Measurements from ENCODE around the gene PTGDS. TPM values are rescaled to one million over a fixed set of nuclear protein-coding genes. Genes with fewer than 3 reads are reported as not detected.

Gene PTGDS
- total and polyA plus RNA-seq, 10 of the 15 experiments (the other 5 are each of a cell fraction or from before 2014, with no cell fraction given): not detected

DNA sequence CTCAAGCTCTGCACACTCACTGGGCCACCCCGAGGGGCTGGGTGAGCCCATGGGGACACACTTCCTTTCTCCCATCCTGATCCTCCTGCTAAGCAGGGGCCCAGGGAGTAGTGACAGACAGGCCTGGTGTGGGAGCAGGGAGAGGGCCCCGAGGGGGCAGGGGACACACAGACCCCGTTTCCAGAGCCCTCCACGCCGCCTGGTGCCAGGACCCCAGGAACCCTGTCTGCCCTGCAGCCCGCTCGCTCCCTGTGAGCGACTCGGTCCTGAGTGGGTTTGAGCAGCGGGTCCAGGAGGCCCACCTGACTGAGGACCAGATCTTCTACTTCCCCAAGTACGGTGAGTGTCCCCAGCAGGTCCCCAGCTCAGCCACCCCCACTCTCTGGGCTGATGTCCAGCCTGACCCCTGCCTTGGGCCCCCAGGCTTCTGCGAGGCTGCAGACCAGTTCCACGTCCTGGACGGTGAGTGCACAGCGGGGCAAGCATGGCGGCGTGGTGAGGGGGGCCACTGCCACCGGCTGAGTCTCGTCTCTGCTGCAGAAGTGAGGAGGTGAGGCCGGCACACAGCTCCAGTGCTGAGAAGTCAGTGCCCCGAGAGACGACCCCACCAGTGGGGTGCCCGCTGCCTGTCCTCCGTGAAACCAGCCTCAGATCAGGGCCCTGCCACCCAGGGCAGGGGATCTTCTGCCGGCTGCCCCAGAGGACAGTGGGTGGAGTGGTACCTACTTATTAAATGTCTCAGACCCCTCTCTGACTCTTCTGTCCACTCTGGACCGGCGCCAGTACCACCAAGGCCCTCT is 30.9 kb upstream of the PTGDS start:
- Histone ChIP-seq H3K27ac (ENCODE audit: control insufficient read depth, insufficient read depth) (no peak overlapping the region), H3K79me2 (ENCODE audit: control insufficient read depth, insufficient read depth, low read length) (peaks cover 19% of the 10 kb centered on the region), H3K4me1 (ENCODE audit: control insufficient read depth, insufficient read depth, low read length) (peaks cover 10% of the 10 kb centered on the region), H3K9ac (ENCODE audit: control insufficient read depth, insufficient read depth, low read length) (no peak overlapping the region), H3K4me2 (ENCODE audit: control insufficient read depth, insufficient read depth) (no peak overlapping the region), H3K36me3 (ENCODE audit: control insufficient read depth in 2 of 2, insufficient read depth in 2 of 2, low read length in 1 of 2) (peaks cover 0 to 11% of the 10 kb centered on the region in 2 experiments; a peak in 2 of 4 replicates), H4K20me1 (ENCODE audit: control insufficient read depth, insufficient read depth) (no peaks in the 10 kb centered on the region), H3K27me3 (replicated peaks in 1 of 2; ENCODE audit: control insufficient read depth in 2 of 2, insufficient read depth in 2 of 2, low read length in 1 of 2) (no peaks in the 10 kb centered on the region), H2AFZ (ENCODE audit: control insufficient read depth, low read depth, low read length) (no peak overlapping the region), H3K4me3 (no peak overlapping the region), H3K9me3 (replicated peaks; ENCODE audit: control insufficient read depth, insufficient read depth, low read length) (no peaks in the 10 kb centered on the region)
- intact Hi-C loops (cut with micrococcal nuclease; ENCODE audit: unreplicated experiment): loop anchor here (10.0 kb wide), 1 partner anchor 152 kb away; the partner anchor contains the start of genes CCDC183 and TMEM141
- ATAC-seq (no peak), DNase-seq (ENCODE audit: low read depth, low spot score) (no peak), FAIRE-seq (no peak)
- 56% methylated on average over 27 of the region's 27 CpGs for WGBS (ENCODE audit: insufficient coverage, insufficient replicate concordance, low lambda C conversion rate, missing lambda C conversion rate)
- in situ Hi-C loops (cut with MboI): loop anchor here (5.0 kb wide), 1 partner anchor 91 kb away; no protein-coding TSS in a partner anchor
- TF ChIP-seq, protein P1, sequence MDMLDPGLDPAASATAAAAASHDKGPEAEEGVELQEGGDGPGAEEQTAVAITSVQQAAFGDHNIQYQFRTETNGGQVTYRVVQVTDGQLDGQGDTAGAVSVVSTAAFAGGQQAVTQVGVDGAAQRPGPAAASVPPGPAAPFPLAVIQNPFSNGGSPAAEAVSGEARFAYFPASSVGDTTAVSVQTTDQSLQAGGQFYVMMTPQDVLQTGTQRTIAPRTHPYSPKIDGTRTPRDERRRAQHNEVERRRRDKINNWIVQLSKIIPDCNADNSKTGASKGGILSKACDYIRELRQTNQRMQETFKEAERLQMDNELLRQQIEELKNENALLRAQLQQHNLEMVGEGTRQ (IDR thresholded peaks at IDR 0.05; ENCODE audit: borderline replicate concordance, low read depth, low read length): no peak
- TF ChIP-seq NR2F1 (conservative IDR thresholded peaks at IDR 0.05): no peak
- TF ChIP-seq HDGF (IDR thresholded peaks at IDR 0.05): no peak
- BruUV-seq (replicated peaks): no TSS peak
- ChIA-PET POLR2A (no interaction called here), RAD21 (ENCODE audit: unreplicated experiment) (interaction anchor here (0.5 to 2.1 kb wide), 5 partner anchors 14 to 121 kb away, joined by 3 to 109 read pairs (median 7); partner anchors contain the start of gene PAXX), CTCF (interaction anchor here (0.8 to 3.5 kb wide), 7 partner anchors 50 to 159 kb away, joined by 3 to 163 read pairs (median 7); partner anchors contain the start of gene CLIC3), SMC1A (ENCODE audit: uncharacterized antibody, unreplicated experiment) (interaction anchor here (1.7 to 2.4 kb wide), 2 partner anchors 87 to 100 kb away, joined by 5 to 77 read pairs; partner anchors contain the start of genes FUT7 and NPDC1)
